ENCODE measurements around the gene KCTD14.

The KCTD14 gene

DNA sequence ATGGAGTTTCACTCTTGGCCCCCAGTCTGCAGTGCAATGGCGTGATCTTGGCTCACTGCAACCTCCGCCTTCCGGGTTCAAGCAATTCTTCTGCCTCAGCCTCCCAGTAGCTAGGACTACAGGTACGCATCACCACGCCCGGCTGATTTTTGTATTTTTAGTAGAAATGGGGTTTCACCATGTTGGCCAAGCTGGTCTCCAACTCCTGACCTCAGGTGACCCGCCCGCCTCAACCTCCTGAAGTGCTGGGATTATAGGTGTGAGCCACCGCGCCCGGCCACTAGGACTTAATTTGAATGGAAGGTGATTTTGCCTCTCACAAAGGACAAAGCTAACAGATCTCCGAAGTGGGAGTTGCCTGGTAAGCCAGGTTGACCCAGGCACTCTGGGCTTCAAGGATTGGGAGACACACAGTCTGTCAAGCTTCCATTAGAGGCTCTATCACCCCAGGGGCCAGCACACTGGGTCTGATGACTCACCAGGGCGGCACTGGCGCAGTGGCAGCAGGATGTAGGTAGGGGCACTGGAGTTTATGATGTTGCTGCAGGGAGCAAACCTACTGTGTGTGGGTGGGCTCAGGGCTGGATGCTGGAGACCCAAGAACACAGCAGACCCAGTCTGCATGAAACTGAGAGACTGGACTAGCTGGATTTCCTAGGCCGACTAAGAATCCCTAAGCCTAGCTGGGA, 17.8 kb upstream of the KCTD14 start:
- Histone ChIP-seq H3K9me3 (replicated peaks in 1 of 11) (peaks cover 0 to 5% (median 0%) of the 10 kb centered on the region in 11 experiments; a peak in 1 of 22 replicates), H3K4me2 (peak overlapping the region; percentile 59 to 80 (median 73); a peak in 19 of 22 replicates), H3K36me3 (no peaks in the 10 kb centered on the region), H3K4me1 (peaks cover 13 to 36% (median 27%) of the 10 kb centered on the region in 10 experiments), H3K27me3 (no peaks in the 10 kb centered on the region), H3K4me3 (no peak overlapping the region; a peak in 1 of 20 replicates), H3K9ac (peak overlapping the region in 4 of 11 experiments; percentile 57 to 76 (median 64); a peak in 4 of 22 replicates), H3K27ac (peak overlapping the region in 8 of 11 experiments; percentile 63 to 89 (median 79); a peak in 14 of 22 replicates), H4K20me1 (no peaks in the 10 kb centered on the region)
- TF ChIP-seq Cebpa-rat (IDR thresholded peaks at IDR 0.05), result no peak

DNA sequence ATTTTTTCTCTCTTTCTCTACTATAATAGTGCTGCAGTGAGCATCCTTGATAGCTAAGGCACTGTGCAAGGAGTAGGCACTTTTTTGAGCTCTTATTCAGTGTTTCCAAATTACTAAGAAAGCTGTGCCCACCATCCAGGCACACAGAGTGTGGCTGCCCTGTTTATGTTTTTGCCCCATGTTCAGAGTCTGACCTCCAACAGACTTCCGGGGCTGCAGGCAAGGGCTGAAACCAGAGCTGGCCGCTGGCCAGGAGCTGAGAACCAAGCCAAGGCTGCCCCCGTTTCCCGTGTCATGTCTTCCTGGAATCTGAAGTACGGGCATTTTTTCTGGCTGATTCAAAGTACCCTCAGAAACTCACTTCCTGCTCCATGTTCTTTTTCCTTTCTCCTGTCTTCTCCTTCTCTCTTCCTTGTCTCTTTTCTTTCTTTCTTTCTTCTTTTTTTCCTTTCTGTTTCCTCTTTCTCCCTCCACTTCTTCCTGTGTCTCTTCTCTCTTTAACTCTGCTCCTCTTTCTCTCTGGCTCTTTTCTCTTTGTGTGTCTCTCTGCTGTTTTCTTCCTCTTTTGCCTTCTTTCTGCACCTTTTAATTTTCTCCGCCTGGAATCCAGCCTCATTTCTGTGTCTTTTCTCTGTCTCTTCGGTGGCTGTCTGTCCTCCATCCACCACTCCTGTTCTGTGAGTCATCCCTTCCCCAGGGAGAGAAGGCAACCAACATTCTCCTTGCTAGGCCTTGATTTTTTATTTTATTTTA, 17.0 kb upstream of the KCTD14 start:
- H3K4me1 ChIP-seq, result peaks cover 13 to 34% (median 25%) of the 10 kb centered on the region in 10 experiments
- H3K9ac ChIP-seq, result peak overlapping the region; percentile 42 to 76 (median 62); a peak in 17 of 22 replicates
- H3K4me3 ChIP-seq, result peak overlapping the region in 8 of 10 experiments; percentile 1 to 40 (median 17); a peak in 12 of 20 replicates
- H3K36me3 ChIP-seq, result no peaks in the 10 kb centered on the region
- no peaks in the 10 kb centered on the region for H4K20me1 ChIP-seq
- TF ChIP-seq Cebpa-rat (IDR thresholded peaks at IDR 0.05), result no peak
- no peaks in the 10 kb centered on the region for H3K27me3 ChIP-seq
- peak overlapping the region; percentile 52 to 89 (median 78); a peak in 21 of 22 replicates for H3K27ac ChIP-seq
- H3K9me3 ChIP-seq (replicated peaks in 1 of 11), result peaks cover 0 to 5% (median 0%) of the 10 kb centered on the region in 11 experiments; a peak in 1 of 22 replicates
- peak overlapping the region; percentile 59 to 80 (median 73) for H3K4me2 ChIP-seq

GRCh38 chr11:78039391-78039918, 16.4 kb upstream of the KCTD14 start:
- H3K4me2 ChIP-seq, result peak overlapping the region; percentile 59 to 80 (median 73)
- H3K4me1 ChIP-seq, result peaks cover 13 to 34% (median 25%) of the 10 kb centered on the region in 10 experiments
- peak overlapping the region in 9 of 11 experiments; percentile 42 to 76 (median 62); a peak in 13 of 22 replicates for H3K9ac ChIP-seq
- H3K9me3 ChIP-seq (replicated peaks in 1 of 11), result no peaks in the 10 kb centered on the region; a peak in 1 of 22 replicates
- no peak for TF ChIP-seq Cebpa-rat (IDR thresholded peaks at IDR 0.05)
- peak overlapping the region in 6 of 10 experiments; percentile 1 to 32 (median 17); a peak in 7 of 20 replicates for H3K4me3 ChIP-seq
- H4K20me1 ChIP-seq, result no peaks in the 10 kb centered on the region
- H3K27me3 ChIP-seq, result no peaks in the 10 kb centered on the region
- peak overlapping the region; percentile 52 to 89 (median 78); a peak in 19 of 22 replicates for H3K27ac ChIP-seq
- H3K36me3 ChIP-seq, result no peaks in the 10 kb centered on the region

- no peak for TF ChIP-seq Cebpa-rat (IDR thresholded peaks at IDR 0.05)
- no peaks in the 10 kb centered on the region for H4K20me1 ChIP-seq
- H3K4me3 ChIP-seq, result no peak overlapping the region
- no peaks in the 10 kb centered on the region for H3K36me3 ChIP-seq
- no peaks in the 10 kb centered on the region; a peak in 1 of 22 replicates for H3K9me3 ChIP-seq (replicated peaks in 1 of 11)
- H3K27me3 ChIP-seq, result no peaks in the 10 kb centered on the region
- no peak overlapping the region; a peak in 1 of 22 replicates for H3K9ac ChIP-seq
- H3K4me2 ChIP-seq, result peak overlapping the region in 6 of 11 experiments; percentile 59 to 80 (median 74); a peak in 8 of 22 replicates
- H3K4me1 ChIP-seq, result peaks cover 13 to 34% (median 25%) of the 10 kb centered on the region in 10 experiments
- peak overlapping the region in 3 of 11 experiments; percentile 80 to 89 (median 84); a peak in 6 of 22 replicates for H3K27ac ChIP-seq
Observed at GRCh38 chr11:78038697-78039313, 15.7 kb upstream of the KCTD14 start.

- Histone ChIP-seq H3K4me2 (no peak overlapping the region), H3K9me3 (replicated peaks in 1 of 11) (no peaks in the 10 kb centered on the region; a peak in 1 of 22 replicates), H3K36me3 (no peaks in the 10 kb centered on the region), H3K4me1 (peaks cover 13 to 34% (median 25%) of the 10 kb centered on the region in 10 experiments), H3K27ac (no peak overlapping the region), H3K4me3 (no peak overlapping the region), H3K9ac (no peak overlapping the region), H3K27me3 (no peaks in the 10 kb centered on the region), H4K20me1 (no peaks in the 10 kb centered on the region)
- no peak for TF ChIP-seq Cebpa-rat (IDR thresholded peaks at IDR 0.05)
Observed at GRCh38 chr11:78037825-78038620, 14.9 kb upstream of the KCTD14 start.

- TF ChIP-seq Cebpa-rat (IDR thresholded peaks at IDR 0.05), result no peak
- Histone ChIP-seq H3K4me3 (no peak overlapping the region), H4K20me1 (no peaks in the 10 kb centered on the region), H3K4me1 (peaks cover 18 to 34% (median 28%) of the 10 kb centered on the region in 10 experiments), H3K9ac (no peak overlapping the region), H3K9me3 (replicated peaks in 1 of 11) (no peaks in the 10 kb centered on the region; a peak in 1 of 22 replicates), H3K4me2 (peak overlapping the region in 4 of 11 experiments; percentile 4 to 30 (median 14); a peak in 1 of 22 replicates), H3K36me3 (no peaks in the 10 kb centered on the region), H3K27ac (no peak overlapping the region), H3K27me3 (no peaks in the 10 kb centered on the region)
Observed at GRCh38 chr11:78037056-78037455, 14.0 kb upstream of the KCTD14 start.

GRCh38 chr11:78036313-78036712, 13.2 kb upstream of the KCTD14 start:
- TF ChIP-seq Cebpa-rat (IDR thresholded peaks at IDR 0.05), result no peak
- peaks cover 25 to 37% (median 32%) of the 10 kb centered on the region in 10 experiments for H3K4me1 ChIP-seq
- no peak overlapping the region for H3K27ac ChIP-seq
- no peaks in the 10 kb centered on the region for H3K27me3 ChIP-seq
- H3K9me3 ChIP-seq (replicated peaks in 1 of 11), result no peaks in the 10 kb centered on the region; a peak in 1 of 22 replicates
- no peak overlapping the region for H3K4me2 ChIP-seq
- H3K9ac ChIP-seq, result no peak overlapping the region
- H3K4me3 ChIP-seq, result no peak overlapping the region
- H3K36me3 ChIP-seq, result no peaks in the 10 kb centered on the region
- no peaks in the 10 kb centered on the region for H4K20me1 ChIP-seq

DNA sequence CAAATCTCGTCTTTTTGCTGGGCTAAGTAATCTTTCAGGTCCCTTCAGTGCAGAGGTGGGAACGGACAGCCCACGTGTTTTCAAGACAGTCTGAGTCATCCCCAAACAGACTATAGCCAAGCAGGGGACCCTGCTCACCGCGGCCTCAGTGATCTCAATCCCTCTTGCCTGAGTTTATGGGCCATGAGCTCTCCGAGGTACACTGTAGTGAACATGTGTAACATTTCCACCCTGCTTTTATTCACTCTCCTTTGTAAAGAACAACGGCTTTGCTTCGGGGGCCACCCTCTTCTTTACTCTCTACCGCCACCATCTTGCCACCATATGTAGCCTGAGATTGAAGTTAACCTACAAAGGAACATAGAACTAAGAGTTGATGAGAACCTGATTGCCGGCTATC, 11.5 kb upstream of the KCTD14 start:
- TF ChIP-seq Cebpa-rat (IDR thresholded peaks at IDR 0.05), result no peak
- H3K27me3 ChIP-seq, result no peaks in the 10 kb centered on the region
- H4K20me1 ChIP-seq, result no peaks in the 10 kb centered on the region
- H3K9ac ChIP-seq, result no peak overlapping the region
- peaks cover 15 to 32% (median 23%) of the 10 kb centered on the region in 10 experiments for H3K4me1 ChIP-seq
- H3K9me3 ChIP-seq (replicated peaks in 1 of 11), result no peaks in the 10 kb centered on the region
- H3K36me3 ChIP-seq, result no peaks in the 10 kb centered on the region
- no peak overlapping the region for H3K4me2 ChIP-seq
- no peak overlapping the region for H3K27ac ChIP-seq
- H3K4me3 ChIP-seq, result no peak overlapping the region

Data from BLaER1 treated with 17β-estradiol and CSF1 and Interleukin-3, amounts not matched to agents 10 nM and 100 nM (cell line).